HepG2 (cell line): ENCODE data around the gene GALK2. TPM values are rescaled to one million over a fixed set of nuclear protein-coding genes. Genes with fewer than 3 reads are reported as not detected.

Experiments
- ATAC-seq: fragments of 200-7000 bp; cut with Tn5 transposase; 3 replicates; pipeline ENCODE4 v1.9.1; 2020; ENCODE audit warnings: mild to moderate bottlenecking, moderate library complexity
- BruUV-seq: library from RNA; stranded (reverse); fragments of 400-500 nt; replicated peaks from 2 replicates; lab custom pipeline; 2021; lab: Mats Ljungman, UMichigan
- CTCF ChIA-PET: fragments of 300-600 bp; formaldehyde crosslinking; extraction: SDS; loops from one replicate; lab custom pipeline; 2021; ENCODE audit warnings: low total read pairs, inconsistent platforms, low intra/inter-chr PET ratio; lab: Yijun Ruan, JAX
- POLR2A ChIA-PET: fragments of 350-600 bp; sonication (Branson Sonifier 250); formaldehyde crosslinking; loops from one replicate; lab custom pipeline; 2020; ENCODE audit warnings: antibody characterized with exemption, inconsistent platforms; lab: Yijun Ruan, JAX
- DNase-seq: peaks from one replicate; pipeline ENCODE4 v3.0.0-alpha.2; 2015; ENCODE audit warnings: low spot score
- FAIRE-seq: peaks from 3 replicates; lab custom pipeline; 2011; peaks lifted over from hg19 to GRCh38; lab: Jason Lieb, UNC
- H2AFZ ChIP-seq: one replicate; pipeline ENCODE4 v1.6.1; 2011; ENCODE audit warnings: low read length, inconsistent platforms
- H3K27ac ChIP-seq: fragments of 300-600 bp; 3 replicates; pipeline ENCODE4 v1.8.0; 2011; ENCODE audit warnings: mixed run types, mild to moderate bottlenecking, mixed read lengths, low read length, inconsistent platforms; ENCODE audit not compliant: insufficient read depth; ENCODE audit errors: extremely low read length
- H3K27me3 ChIP-seq, 2 experiments: fragments of 200-600 bp in 1 of 2; 2 replicates in 1 of 2; 3 replicates in 1 of 2; pipeline versions ENCODE4 v1.6.0 to v1.8.0; 2011; ENCODE audit warnings: low read length in 2 of 2, mild to moderate bottlenecking in 2 of 2, moderate library complexity in 2 of 2, inconsistent platforms in 1 of 2; ENCODE audit not compliant: insufficient read depth in 2 of 2, control insufficient read depth in 1 of 2
- H3K36me3 ChIP-seq, 2 experiments: fragments of 200-600 bp in 1 of 2; replicated peaks in 1 of 2; 2 replicates in 1 of 2; 3 replicates in 1 of 2; pipeline versions ENCODE4 v1.5.1 to v1.8.0; 2011; ENCODE audit warnings: low read length in 2 of 2, inconsistent platforms in 1 of 2; ENCODE audit not compliant: insufficient read depth in 2 of 2, control insufficient read depth in 1 of 2
- H3K4me1 ChIP-seq: 2 replicates; pipeline ENCODE4 v1.5.1; 2012; ENCODE audit warnings: low read length, inconsistent platforms; ENCODE audit not compliant: insufficient read depth
- H3K4me2 ChIP-seq: 2 replicates; pipeline ENCODE4 v1.6.0; 2011; ENCODE audit warnings: low read depth, low read length, inconsistent platforms
- H3K4me3 ChIP-seq, 3 experiments: fragments of 200-600 bp in 1 of 3; sonication (generic), shearing (Covaris generic) in 1 of 3; replicated peaks in 1 of 3; 2 replicates each; pipeline ENCODE4 v1.5.1; 2011 to 2016; ENCODE audit warnings: low read length in 3 of 3, inconsistent platforms in 2 of 3, low read depth in 2 of 3, mild to moderate bottlenecking in 2 of 3, control low read depth in 1 of 3, mixed read lengths in 1 of 3; ENCODE audit not compliant: insufficient read depth in 1 of 3
- H3K79me2 ChIP-seq: one replicate; pipeline ENCODE4 v1.6.1; 2011; ENCODE audit warnings: low read length, inconsistent platforms; ENCODE audit not compliant: insufficient read depth
- H3K9ac ChIP-seq: 2 replicates; pipeline ENCODE4 v1.6.0; 2011; ENCODE audit warnings: mild to moderate bottlenecking, low read depth, low read length, inconsistent platforms; ENCODE audit not compliant: insufficient read depth
- H3K9me3 ChIP-seq: 2 replicates; pipeline ENCODE4 v1.5.1; 2012; ENCODE audit warnings: mild to moderate bottlenecking, low read length
- H4K20me1 ChIP-seq: 2 replicates; pipeline ENCODE4 v1.6.0; 2011; ENCODE audit warnings: inconsistent platforms, mild to moderate bottlenecking, low read length, moderate library complexity; ENCODE audit not compliant: insufficient read depth
- ASH2L ChIP-seq: fragments of 300-600, 200-600 bp; sonication (generic); IDR thresholded peaks from 2 replicates; pipeline ENCODE4 v1.7.0; 2017; ENCODE audit warnings: low read depth, mild to moderate bottlenecking, moderate library complexity, mixed read lengths, low read length; ENCODE audit not compliant: insufficient read length
- FOXC1 ChIP-seq: sonication (generic); formaldehyde crosslinking; IDR thresholded peaks from 2 replicates; pipeline ENCODE4 v1.8.0; 2022; ENCODE audit warnings: mild to moderate bottlenecking, missing genetic modification reagents, borderline replicate concordance
- MYNN ChIP-seq: sonication (generic); formaldehyde crosslinking; IDR thresholded peaks from 2 replicates; pipeline ENCODE4 v1.4.0; 2020; ENCODE audit warnings: mild to moderate bottlenecking, low read depth, missing genetic modification reagents
- NBN ChIP-seq: fragments of 450-650 bp; conservative IDR thresholded peaks from 2 replicates; pipeline ENCODE4 v1.6.1; 2017
- REPIN1 ChIP-seq: sonication (generic); formaldehyde crosslinking; IDR thresholded peaks from 2 replicates; pipeline ENCODE4 v1.8.0; 2022; ENCODE audit warnings: missing genetic modification reagents, low read depth, mild to moderate bottlenecking, borderline replicate concordance
- SATB2 ChIP-seq: sonication (generic); formaldehyde crosslinking; IDR thresholded peaks from 2 replicates; pipeline ENCODE4 v1.5.0; 2020; ENCODE audit warnings: missing genetic modification reagents
- ZBTB4 ChIP-seq: sonication (generic); formaldehyde crosslinking; IDR thresholded peaks from 2 replicates; pipeline ENCODE4 v1.4.0; 2020; ENCODE audit warnings: missing genetic modification reagents, mild to moderate bottlenecking, borderline replicate concordance
- ZNF530 ChIP-seq: sonication (generic); formaldehyde crosslinking; IDR thresholded peaks from 2 replicates; pipeline ENCODE4 v1.5.0; 2020; ENCODE audit warnings: low read depth, mild to moderate bottlenecking, missing genetic modification reagents
- ZNF605 ChIP-seq: sonication (generic); formaldehyde crosslinking; IDR thresholded peaks from 2 replicates; pipeline ENCODE4 v1.8.0; 2022; ENCODE audit warnings: mild to moderate bottlenecking, missing genetic modification reagents
- ZNF713 ChIP-seq: sonication (generic); formaldehyde crosslinking; IDR thresholded peaks from 2 replicates; pipeline ENCODE4 v1.4.0; 2020; ENCODE audit warnings: mild to moderate bottlenecking, missing genetic modification reagents
- WGBS: methylation state at CpG from one replicate; pipeline ENCODE4 v1.1.6; 2017; ENCODE audit warnings: low lambda C conversion rate; 5-methylcytosine and 5-hydroxymethylcytosine counted together
- in situ Hi-C: cut with HindIII; loops from 2 replicates; pipeline ENCODE4 v1.10.0; 2017; ENCODE audit warnings: low pct_unique_long_range_greater_than_20kb; ENCODE audit not compliant: extremely low pct_ligation_motif_present
- intact Hi-C: fragments of 100-400 bp; cut with micrococcal nuclease; formaldehyde crosslinking; loops from one replicate; pipeline ENCODE4 v1.10.0; 2022; ENCODE audit not compliant: unreplicated experiment
- polyA plus RNA-seq, 8 experiments: library from polyadenylated mRNA; depleted of rRNA in 3 of 8; stranded (reverse) in 7 of 8; unstranded in 1 of 8; fragments of >200 nt; fragmentation: Illumina TruSeq in 4 of 8; extraction: Trizol in 4 of 8; gene quantifications; 2 replicates each; pipeline versions ENCODE4 v1.2.1 to v1.2.3, GENCODE V29; 2011 to 2016; ENCODE audit warnings: low read depth in 4 of 8, missing spikeins in 1 of 8, mixed read lengths in 1 of 8; ENCODE audit not compliant: insufficient read depth in 1 of 8
- total RNA-seq, 5 experiments: library from RNA; depleted of rRNA; stranded (reverse); fragments of >200 nt; fragmentation: Illumina TruSeq; extraction: Trizol; gene quantifications; 2 replicates each; pipeline ENCODE4 v1.2.3, GENCODE V29; 2016; ENCODE audit warnings: low read depth in 1 of 5
- TF ChIP-seq, protein P1 (sequence below): sonication (generic); formaldehyde crosslinking; IDR thresholded peaks from 2 replicates; pipeline ENCODE4 v1.4.0; 2020; ENCODE audit warnings: missing genetic modification reagents, mild to moderate bottlenecking, borderline replicate concordance

Gene GALK2
- total and polyA plus RNA-seq, 2 of the 13 experiments (the other 11 are each of a cell fraction or from before 2014, with no cell fraction given): 17.6 to 32.8 TPM

DNA sequence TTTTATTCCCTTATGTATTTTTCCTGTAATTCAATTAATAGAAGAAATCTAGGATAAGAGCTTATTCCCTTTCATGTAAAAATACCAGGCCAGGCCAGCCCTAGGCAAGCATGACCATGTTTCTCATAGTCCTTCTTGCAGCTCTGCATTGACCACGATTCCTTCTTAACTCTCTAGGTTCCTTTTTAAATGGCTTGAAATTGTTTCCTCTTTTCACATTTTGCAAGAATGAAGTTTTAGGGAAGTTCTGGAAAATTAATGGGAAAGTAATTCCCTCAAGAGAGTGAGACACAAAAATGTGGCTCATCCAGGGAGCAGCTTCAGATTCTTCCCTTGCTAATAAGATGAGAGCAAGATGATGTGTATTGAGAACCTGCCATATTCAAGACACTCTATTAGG is 136.5 kb downstream of the GALK2 start:
- Histone ChIP-seq H2AFZ (no peak overlapping the region), H3K36me3 (peaks cover 4 to 11% of the 10 kb centered on the region in 2 experiments), H3K4me3 (no peak overlapping the region), H3K79me2 (no peaks in the 10 kb centered on the region), H3K9me3 (no peaks in the 10 kb centered on the region), H3K4me2 (no peak overlapping the region), H3K4me1 (no peaks in the 10 kb centered on the region), H4K20me1 (no peaks in the 10 kb centered on the region), H3K27me3 (no peaks in the 10 kb centered on the region), H3K9ac (no peak overlapping the region), H3K27ac (no peak overlapping the region)
- in situ Hi-C loops (no loop called here), intact Hi-C loops (no loop called here)
- 95% methylated on average over 1 of the region's 1 CpG for WGBS
- DNase-seq: no peak
- POLR2A ChIA-PET: no interaction called here
- CTCF ChIA-PET: no interaction called here
- BruUV-seq: no TSS peak
- TF ChIP-seq ASH2L: no peak
- TF ChIP-seq ZBTB4 (CRISPR knock-in tag): no peak
- no peak for FAIRE-seq
- ATAC-seq: no peak

GRCh38 chr15:49308686-49309085 is 138.6 kb downstream of the GALK2 start:
- H3K27me3 ChIP-seq: no peaks in the 10 kb centered on the region
- TF ChIP-seq ZNF530 (CRISPR knock-in tag) (no peak), FOXC1 (CRISPR knock-in tag) (no peak), REPIN1 (no peak), ZNF605 (no peak), MYNN (CRISPR knock-in tag) (no peak), ZNF713 (CRISPR knock-in tag) (no peak), NBN (no peak), SATB2 (CRISPR knock-in tag) (no peak)
- TF ChIP-seq, protein P1, sequence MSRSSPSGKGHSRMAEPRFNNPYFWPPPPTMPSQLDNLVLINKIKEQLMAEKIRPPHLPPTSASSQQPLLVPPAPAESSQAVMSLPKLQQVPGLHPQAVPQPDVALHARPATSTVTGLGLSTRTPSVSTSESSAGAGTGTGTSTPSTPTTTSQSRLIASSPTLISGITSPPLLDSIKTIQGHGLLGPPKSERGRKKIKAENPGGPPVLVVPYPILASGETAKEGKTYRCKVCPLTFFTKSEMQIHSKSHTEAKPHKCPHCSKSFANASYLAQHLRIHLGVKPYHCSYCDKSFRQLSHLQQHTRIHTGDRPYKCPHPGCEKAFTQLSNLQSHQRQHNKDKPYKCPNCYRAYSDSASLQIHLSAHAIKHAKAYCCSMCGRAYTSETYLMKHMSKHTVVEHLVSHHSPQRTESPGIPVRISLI: no peak
- H4K20me1 ChIP-seq: no peaks in the 10 kb centered on the region
- H2AFZ ChIP-seq: no peak overlapping the region
- no peaks in the 10 kb centered on the region for H3K4me1 ChIP-seq
- 94% methylated on average over 1 of the region's 2 CpGs for WGBS
- ChIA-PET POLR2A (no interaction called here), CTCF (no interaction called here)
- H3K79me2 ChIP-seq: no peaks in the 10 kb centered on the region
- no peak overlapping the region for H3K9ac ChIP-seq
- no peak overlapping the region for H3K27ac ChIP-seq
- H3K4me3 ChIP-seq: no peak overlapping the region
- ATAC-seq (no peak), DNase-seq (no peak), FAIRE-seq (no peak)
- H3K4me2 ChIP-seq: no peak overlapping the region
- peaks cover 6 to 11% of the 10 kb centered on the region in 2 experiments; a peak in 4 of 5 replicates for H3K36me3 ChIP-seq
- no peaks in the 10 kb centered on the region for H3K9me3 ChIP-seq
- in situ Hi-C loops: no loop called here
- intact Hi-C loops: no loop called here
- no TSS peak for BruUV-seq
